Body of pancreas (tissue), 4 donors: ENCODE results near the gene IDUA.

Experiments
- CTCF ChIP-seq, 7 experiments: fragments of 450-650 bp in 4 of 7; fragments of 200-600 bp in 3 of 7; sonication (generic) in 3 of 7; IDR thresholded peaks; one replicate each; pipeline ENCODE4 v1.5.1; 2016 to 2019; ENCODE audit warnings: antibody characterized with exemption in 7 of 7
- POLR2A ChIP-seq, 3 donors: fragments of 450-650 bp; IDR thresholded peaks; one replicate each; pipeline ENCODE4 v1.6.1; 2016; ENCODE audit warnings: antibody characterized with exemption in 3 of 3, mild to moderate bottlenecking in 2 of 3

GRCh38 chr4:992297-993110, 5.7 kb downstream of the IDUA start:
- TF ChIP-seq CTCF (IDR thresholded peaks at IDR 0.05) (peak in 2 of 7 experiments; percentile 6 to 12), POLR2A (IDR thresholded peaks at IDR 0.05) (peak; percentile 69 to 78 (median 77))
